HEK293T (cell line): Measurements from ENCODE around the gene MAPK8IP1.

Source experiments
- BHLHE40 ChIP-seq: fragments of 450-650 bp; IDR thresholded peaks from 2 replicates; pipeline ENCODE4 v1.6.1; 2016; ENCODE audit warnings: mild to moderate bottlenecking, moderate library complexity, borderline replicate concordance
- CTBP1 ChIP-seq: fragments of 450-650 bp; IDR thresholded peaks from 2 replicates; pipeline ENCODE4 v1.6.1; 2016; ENCODE audit warnings: borderline replicate concordance
- ELF4 ChIP-seq: fragments of 450-650 bp; IDR thresholded peaks from 2 replicates; pipeline ENCODE4 v1.6.1; 2017; ENCODE audit warnings: antibody characterized with exemption
- FOXA1 ChIP-seq: fragments of 450-650 bp; IDR thresholded peaks from 2 replicates; pipeline ENCODE4 v1.6.1; 2016; ENCODE audit warnings: mild to moderate bottlenecking
- FOXK2 ChIP-seq: fragments of 450-650 bp; IDR thresholded peaks from 2 replicates; pipeline ENCODE4 v1.6.1; 2016; ENCODE audit warnings: mild to moderate bottlenecking
- FOXM1 ChIP-seq: fragments of 450-650 bp; IDR thresholded peaks from 2 replicates; pipeline ENCODE4 v1.6.1; 2017; ENCODE audit warnings: mild to moderate bottlenecking, borderline replicate concordance
- HDGF ChIP-seq: fragments of 450-650 bp; IDR thresholded peaks from 2 replicates; pipeline ENCODE4 v1.6.1; 2017; ENCODE audit warnings: antibody characterized with exemption, borderline replicate concordance
- SP1 ChIP-seq: fragments of 450-650 bp; IDR thresholded peaks from 2 replicates; pipeline ENCODE4 v1.6.1; 2017
- SUZ12 ChIP-seq: fragments of 450-650 bp; IDR thresholded peaks from 2 replicates; pipeline ENCODE4 v1.6.1; 2016; ENCODE audit warnings: mild to moderate bottlenecking
- TF ChIP-seq, protein P1 (sequence below): fragments of 450-650 bp; IDR thresholded peaks from 2 replicates; pipeline ENCODE4 v1.6.1; 2016

DNA sequence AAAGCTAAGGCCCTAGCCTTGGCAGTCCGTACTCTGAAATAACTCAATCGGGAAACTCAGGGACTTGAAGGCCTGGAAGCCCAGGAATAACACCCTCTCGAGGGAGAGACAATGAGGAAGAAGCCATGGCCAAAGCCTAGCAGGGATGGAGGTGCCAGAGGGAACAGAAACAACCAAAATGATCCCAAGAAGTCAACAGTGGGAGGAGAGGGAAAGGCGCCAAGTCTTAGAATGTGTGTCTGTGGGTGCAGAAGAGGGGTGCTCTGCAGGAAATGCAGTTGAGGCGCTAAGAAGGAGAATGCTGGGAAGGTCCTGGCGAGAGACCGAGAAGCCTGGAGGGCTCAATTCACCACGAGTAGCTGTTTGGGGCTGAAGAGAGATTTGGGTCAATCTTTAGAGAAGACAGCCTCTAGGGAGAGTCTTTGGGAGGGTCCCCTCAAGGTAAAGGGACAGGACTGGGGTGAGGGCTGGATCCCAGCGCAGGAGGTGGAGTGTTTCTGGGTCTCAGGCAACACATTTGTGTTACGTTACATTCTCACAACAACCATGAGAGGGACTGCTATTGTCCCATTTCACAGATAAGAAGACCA is 760 bp upstream of the MAPK8IP1 start:
- TF ChIP-seq SUZ12 (no peak), SP1 (no peak), CTBP1 (no peak), FOXK2 (no peak), ELF4 (no peak), HDGF (no peak), BHLHE40 (no peak), FOXA1 (no peak), FOXM1 (no peak)
- TF ChIP-seq, protein P1, sequence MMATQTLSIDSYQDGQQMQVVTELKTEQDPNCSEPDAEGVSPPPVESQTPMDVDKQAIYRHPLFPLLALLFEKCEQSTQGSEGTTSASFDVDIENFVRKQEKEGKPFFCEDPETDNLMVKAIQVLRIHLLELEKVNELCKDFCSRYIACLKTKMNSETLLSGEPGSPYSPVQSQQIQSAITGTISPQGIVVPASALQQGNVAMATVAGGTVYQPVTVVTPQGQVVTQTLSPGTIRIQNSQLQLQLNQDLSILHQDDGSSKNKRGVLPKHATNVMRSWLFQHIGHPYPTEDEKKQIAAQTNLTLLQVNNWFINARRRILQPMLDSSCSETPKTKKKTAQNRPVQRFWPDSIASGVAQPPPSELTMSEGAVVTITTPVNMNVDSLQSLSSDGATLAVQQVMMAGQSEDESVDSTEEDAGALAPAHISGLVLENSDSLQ, result no peak
